Islet of Langerhans (tissue), 1 donor: ENCODE measurements around the gene COPS2.

Experiments used
- FAIRE-seq: peaks from one replicate; lab custom pipeline; 2011; peaks lifted over from hg19 to GRCh38; lab: Jason Lieb, UNC

COPS2 gene

GRCh38 chr15:49155834-49156627 is 632 bp upstream of the COPS2 start:
- no peak for FAIRE-seq

- no peak for FAIRE-seq
These were observed 645 bp downstream of the COPS2 start for GRCh38 chr15:49154799-49155109.

DNA sequence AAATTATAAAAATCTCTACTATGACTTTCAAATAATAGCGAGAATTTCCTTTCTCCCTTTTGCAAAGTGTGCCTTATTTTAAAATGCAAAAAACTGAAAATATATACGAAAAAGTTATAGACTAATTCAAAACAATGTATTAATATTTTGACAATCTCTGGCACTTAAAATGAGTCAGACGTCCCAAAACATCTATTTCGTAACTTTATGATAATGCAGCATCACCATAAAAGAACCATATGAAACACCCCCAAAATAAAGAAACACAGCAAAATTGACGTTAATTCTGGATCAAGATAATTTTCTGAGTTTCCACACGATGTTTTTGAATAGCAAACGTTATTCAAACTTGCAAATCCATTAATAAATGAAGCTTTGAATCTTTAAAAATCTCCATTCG is 1.0 kb downstream of the COPS2 start:
- no peak for FAIRE-seq

DNA sequence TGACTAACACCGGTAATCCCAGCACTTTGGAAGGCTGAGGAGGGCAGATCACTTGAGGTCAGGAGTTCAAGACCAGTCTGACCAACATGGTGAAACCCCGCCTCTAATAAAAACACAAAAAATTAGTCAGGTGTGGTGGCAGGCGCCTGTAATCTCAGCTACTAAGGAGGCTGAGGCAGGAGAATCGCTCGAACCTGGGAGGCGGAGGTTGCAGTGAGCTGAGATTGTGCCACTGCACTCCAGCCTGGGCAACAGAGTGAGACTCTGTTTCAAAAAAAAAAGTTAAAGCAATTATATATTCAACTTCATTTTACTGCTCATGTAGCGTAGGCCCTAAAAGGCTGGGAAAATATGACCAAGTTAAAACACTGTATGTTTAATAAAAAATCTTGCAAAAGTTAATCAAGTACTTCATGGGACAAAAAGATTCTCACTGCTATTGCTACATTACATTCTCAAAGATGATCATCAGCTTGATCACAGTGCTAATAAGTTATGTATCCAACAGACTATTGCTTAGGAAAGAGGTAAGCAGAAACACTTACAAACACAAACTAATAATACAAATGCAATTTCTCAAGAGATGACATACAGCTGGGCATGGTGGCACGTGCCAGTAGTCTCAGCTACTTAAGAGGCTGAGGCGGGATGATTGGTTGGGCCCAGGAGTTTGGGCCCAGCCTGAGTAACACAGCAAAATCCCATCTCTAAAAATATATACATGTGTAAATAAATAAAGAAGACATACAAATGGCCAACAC is 2.7 kb downstream of the COPS2 start:
- no peak for FAIRE-seq

DNA sequence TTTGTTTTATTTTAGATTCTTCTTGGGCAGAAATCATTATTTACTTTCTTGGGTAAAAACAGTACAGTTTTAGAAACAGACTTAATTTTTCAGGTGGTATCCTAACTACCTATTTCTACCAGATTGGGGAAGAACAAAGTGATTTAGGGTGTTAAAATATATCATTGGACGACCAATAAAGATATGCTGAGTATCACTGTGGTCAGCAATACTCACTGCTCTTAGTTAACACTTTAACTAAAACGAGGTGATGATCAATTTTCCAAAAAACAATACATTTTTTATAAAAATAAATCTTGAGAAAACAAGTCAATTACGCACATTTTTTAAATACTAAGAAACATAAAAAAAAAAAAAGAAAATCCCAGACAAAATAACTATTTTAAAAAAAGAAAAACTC is 3.6 kb downstream of the COPS2 start:
- FAIRE-seq: no peak

DNA sequence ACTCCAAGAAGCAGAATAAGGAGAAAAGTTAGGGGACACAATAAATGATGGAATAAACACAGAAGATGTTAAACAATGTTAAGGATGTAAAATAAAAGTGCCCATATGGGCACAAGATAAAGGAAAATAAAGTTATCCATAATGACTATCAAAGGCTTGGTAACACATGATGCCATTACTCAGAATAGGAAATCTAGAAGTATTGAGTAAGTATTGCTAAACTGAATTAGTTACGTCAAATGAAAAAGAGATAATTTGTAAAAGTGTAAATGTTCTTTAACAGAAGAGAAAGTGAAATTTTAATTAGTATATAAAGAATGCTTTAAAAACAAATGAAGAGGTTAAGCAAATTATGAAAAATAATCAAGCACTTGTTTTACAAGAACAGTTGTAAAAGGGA is 6.7 kb downstream of the COPS2 start:
- no peak for FAIRE-seq

GRCh38 chr15:49148298-49148697 is 7.1 kb downstream of the COPS2 start:
- FAIRE-seq: no peak

DNA sequence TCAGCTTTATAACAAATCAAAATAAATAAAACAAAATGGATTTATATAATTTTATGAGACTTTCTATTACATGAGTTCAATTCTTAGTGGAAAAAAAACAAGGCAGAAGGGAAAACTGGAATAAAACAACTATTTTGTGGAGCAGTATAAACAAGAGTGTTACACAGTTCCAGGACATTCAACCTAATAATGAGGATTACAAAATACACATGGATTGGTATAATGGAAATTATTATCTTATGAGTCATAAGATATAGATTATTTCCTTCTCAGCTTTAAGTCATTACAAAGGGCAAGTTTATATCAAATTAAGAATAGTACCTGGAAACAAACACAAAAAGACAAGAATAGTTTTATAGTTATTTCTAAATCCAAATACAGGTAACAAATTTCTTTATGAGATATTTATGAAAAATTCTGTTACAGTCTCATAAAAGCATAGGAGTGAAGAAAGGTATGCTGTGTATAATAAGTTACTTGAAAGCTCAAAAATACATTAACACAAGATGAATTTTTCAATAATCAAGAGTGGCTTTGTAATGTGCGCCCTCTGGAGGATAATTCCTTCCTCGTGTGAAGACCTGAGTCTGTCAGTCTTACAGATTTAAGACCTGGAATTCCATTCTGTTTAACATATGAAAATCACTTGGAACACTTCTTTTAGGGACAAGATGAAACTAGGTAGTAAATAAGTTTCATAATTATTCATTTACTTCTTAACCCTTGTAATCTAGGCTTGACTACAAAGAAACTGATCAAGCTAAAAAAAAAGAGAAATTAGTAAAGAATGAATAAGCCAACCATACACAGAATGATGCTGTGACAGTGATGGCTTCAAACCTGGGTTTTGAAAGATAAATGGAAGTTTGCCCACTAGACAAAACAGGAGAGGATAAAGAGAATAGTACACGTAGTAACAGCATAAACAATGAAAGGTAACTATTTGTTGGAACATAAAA is 9.5 kb downstream of the COPS2 start:
- FAIRE-seq: peak; percentile 97

GRCh38 chr15:49137861-49138260 is 17.5 kb downstream of the COPS2 start:
- no peak for FAIRE-seq

DNA sequence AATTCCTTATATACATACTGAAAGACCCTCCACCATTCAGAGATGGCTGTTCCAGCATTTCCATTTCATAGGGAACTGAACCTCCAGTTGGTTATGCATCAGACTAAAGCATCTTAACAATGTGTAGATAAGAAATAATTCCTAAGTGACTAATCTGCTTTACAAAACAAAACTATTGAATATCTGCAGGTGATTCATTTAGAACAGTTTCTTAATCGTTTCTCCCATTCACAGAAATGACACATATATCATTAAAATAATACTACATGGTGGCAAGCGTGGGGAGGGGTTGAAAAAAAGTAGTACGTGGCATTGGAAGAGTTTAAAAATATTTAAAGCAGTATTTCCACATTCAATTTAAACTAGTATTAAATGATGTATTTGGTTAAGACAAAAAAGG is 19.5 kb downstream of the COPS2 start:
- no peak for FAIRE-seq

DNA sequence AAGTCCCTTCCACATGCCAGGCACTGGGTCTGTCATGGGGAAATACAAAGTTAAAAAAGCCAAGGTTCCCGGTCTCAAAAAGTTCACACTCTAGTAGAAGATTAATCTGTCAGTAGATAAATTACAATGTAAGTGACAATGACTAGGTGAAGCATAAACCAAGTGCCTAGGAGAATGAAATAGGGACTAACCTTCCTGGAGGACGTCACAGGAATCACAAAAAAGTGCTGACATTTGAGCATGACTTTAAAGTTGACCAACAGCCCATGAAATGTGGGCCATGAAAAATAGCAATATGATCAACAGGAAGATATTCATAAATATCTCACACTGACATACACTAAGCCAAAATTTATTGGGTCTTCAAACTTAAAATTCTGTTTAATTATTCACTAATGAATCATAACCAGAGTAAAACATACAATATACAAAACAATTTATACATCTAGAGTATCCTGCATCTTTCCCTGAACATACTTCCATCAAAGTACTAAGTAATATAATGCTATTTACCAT is 20.0 kb downstream of the COPS2 start:
- no peak for FAIRE-seq

GRCh38 chr15:49134683-49135341 is 20.6 kb downstream of the COPS2 start:
- FAIRE-seq: peak; percentile 75

GRCh38 chr15:49131403-49131802 is 24.0 kb downstream of the COPS2 start:
- FAIRE-seq: peak; percentile 27

GRCh38 chr15:49124371-49124770 is 31.0 kb downstream of the COPS2 start:
- no peak for FAIRE-seq

- peak; percentile 76 for FAIRE-seq
These were observed 32.8 kb downstream of the COPS2 start for GRCh38 chr15:49122541-49123062.

DNA sequence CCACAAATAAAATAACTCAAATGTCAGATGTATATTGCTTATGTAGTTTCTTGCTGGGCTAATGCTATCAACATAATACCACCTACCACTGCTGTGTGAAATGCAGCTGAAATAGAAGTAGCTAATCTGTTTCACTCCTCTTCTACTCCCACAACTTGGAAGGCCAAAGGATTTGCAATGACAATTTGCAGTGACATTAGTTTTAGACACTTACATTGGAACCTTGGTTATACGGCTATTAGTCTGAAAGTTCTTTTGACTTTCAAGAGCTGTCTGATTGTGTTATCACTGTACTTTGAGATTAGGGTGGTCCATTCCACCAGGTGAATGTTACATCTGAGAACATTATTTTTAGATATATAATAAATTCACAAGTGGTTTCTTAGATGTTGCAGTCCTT is 33.5 kb downstream of the COPS2 start:
- FAIRE-seq: no peak

DNA sequence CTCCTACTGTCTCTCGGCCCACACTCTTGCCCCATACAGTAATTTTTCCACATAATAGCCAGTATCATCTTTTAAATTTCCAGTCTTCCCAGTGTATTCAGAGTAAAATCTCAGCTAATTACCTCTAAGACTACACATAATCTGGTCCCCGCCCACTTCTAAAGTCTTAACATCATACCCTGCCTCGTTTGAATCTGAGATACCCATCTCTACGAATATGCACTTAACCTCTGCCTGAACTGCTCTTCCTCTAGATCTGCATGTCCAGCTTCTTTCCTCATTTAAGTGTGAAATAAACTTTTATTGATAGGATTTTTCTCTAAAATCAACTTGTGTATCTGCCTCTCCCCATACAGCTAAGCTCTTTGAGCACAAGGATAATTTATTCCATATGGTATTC is 34.6 kb downstream of the COPS2 start:
- no peak for FAIRE-seq

- FAIRE-seq: no peak
These were observed 39.1 kb downstream of the COPS2 start for GRCh38 chr15:49116108-49116857.

DNA sequence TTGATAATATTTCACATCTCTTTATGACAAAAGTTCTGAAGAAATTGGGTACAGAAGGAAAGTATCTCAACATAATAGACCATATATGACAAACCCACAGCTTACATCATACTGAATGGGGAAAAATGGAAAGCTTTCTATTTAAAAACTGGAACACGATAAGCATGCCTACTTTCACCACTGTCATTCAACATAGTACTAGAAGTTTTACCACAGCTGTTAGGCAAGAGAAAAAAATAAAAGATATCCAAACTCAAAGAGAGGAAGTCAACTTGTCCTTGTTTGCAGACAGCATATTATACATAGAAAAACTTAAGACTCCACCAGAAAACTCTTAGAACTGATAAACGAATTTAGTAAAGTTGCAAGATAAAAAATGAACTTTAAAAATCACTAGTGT is 40.3 kb downstream of the COPS2 start:
- FAIRE-seq: no peak

DNA sequence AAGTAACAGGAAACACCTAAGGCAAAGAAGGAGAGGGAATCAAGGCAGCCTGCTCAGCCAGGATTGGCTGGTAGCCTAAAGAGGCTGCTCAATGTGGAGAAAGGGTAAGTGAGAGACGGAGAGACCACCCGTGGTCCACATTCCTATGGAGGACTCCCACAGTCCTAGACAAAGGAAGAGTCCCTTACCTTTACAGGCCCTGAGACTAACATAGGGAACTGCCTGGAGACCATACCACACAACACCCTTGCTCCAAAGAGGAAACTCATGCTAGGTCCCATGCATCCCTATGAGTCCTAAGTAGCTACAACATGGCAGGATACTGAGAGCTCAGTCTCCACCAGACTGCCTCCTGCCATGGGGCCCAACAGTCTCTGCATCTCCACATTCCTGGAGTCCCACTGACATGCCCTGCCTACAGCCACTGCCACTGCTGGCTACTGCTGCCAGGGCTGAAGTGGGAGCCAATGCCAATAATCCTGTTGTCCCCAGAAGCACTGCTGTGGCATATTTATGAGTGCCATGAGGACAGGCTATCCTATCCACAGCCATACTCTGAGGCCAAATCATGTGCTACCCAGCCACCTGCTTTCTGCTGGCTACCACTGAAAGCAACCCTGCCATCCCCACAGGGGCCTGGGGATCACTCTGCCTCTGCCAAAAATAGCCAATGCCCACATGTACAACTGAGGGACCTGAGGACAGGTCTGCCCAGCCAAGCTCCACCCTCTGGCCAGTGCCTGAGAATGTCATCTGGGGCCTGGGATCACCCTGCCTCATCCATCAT is 45.0 kb downstream of the COPS2 start:
- no peak for FAIRE-seq
